GM12865 (cell line): ENCODE data around the gene HIRA.

Experiments used
- DNase-seq: peaks from one replicate; pipeline ENCODE4 v3.0.0; 2010; ENCODE audit warnings: low read depth
- H3K4me3 ChIP-seq: 2 replicates; pipeline ENCODE4 v1.5.1; 2011; ENCODE audit warnings: mild to moderate bottlenecking, low read depth, low read length, control low read depth
- TF ChIP-seq, protein P1 (sequence below): IDR thresholded peaks from 2 replicates; pipeline ENCODE4 v1.5.1; 2011; ENCODE audit warnings: low read length, control low read depth, low read depth, inconsistent platforms; ENCODE audit not compliant: insufficient read depth; ENCODE audit errors: missing control alignments

Gene HIRA

DNA sequence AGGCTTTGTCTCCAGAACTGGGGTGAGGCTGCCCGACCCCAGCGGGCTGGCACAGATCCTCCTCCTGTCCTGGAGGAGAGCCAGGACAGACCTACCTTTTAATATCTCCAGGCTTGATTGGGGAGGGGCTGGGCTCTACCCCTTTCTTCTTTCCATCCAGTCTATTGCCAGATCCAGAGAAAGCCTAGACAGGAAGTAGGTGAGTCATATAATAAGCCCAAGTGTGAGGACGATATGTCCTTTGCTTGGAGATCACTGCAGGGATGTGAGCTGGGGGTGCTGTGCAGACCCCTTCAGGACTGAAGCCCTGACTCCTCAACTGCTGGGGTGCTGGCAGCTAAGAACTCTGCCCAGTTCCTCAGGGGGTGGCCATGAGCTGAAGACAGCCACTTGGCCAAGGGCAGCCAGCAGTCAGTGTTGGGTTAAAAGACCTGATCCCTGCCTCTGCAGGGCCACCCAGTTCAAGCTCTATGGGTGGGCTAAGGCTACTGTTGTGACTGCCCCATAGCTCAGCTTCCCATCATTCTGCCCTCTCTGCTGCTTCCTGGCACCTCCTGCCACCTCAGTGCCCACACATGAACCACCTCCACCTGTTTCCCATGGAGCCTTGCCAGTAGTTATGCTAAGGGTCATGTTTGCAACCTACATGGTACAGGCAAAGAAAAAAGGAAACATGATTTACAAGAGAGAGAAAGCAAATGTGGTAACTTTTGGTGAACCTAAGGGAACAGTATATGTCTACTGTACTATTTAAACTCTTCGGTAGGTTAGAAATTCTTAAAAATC, 24.2 kb upstream of the HIRA start:
- no peak for DNase-seq
- TF ChIP-seq, protein P1, sequence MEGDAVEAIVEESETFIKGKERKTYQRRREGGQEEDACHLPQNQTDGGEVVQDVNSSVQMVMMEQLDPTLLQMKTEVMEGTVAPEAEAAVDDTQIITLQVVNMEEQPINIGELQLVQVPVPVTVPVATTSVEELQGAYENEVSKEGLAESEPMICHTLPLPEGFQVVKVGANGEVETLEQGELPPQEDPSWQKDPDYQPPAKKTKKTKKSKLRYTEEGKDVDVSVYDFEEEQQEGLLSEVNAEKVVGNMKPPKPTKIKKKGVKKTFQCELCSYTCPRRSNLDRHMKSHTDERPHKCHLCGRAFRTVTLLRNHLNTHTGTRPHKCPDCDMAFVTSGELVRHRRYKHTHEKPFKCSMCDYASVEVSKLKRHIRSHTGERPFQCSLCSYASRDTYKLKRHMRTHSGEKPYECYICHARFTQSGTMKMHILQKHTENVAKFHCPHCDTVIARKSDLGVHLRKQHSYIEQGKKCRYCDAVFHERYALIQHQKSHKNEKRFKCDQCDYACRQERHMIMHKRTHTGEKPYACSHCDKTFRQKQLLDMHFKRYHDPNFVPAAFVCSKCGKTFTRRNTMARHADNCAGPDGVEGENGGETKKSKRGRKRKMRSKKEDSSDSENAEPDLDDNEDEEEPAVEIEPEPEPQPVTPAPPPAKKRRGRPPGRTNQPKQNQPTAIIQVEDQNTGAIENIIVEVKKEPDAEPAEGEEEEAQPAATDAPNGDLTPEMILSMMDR, result no peak
- H3K4me3 ChIP-seq, result no peak overlapping the region

DNA sequence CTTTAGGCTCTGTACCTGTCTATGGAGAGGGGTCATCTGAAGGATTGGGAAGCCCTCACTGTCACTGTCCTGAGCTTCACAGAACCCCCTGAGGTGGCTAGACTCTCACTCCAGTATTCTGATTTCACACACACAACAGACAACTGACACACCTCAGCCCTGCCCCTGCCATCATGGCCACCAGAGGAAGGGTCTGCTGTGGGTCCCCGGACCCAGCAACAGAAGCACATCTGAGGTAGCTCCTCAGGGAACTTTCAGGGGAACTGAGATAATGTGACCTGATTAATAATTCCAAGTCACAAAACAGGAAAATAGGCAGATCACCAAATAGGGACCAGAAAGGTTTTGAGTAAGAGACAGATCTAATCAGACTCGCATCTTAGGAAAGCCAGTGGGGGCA, 23.5 kb upstream of the HIRA start:
- no peak overlapping the region for H3K4me3 ChIP-seq
- TF ChIP-seq, protein P1, result no peak
- DNase-seq, result no peak

DNA sequence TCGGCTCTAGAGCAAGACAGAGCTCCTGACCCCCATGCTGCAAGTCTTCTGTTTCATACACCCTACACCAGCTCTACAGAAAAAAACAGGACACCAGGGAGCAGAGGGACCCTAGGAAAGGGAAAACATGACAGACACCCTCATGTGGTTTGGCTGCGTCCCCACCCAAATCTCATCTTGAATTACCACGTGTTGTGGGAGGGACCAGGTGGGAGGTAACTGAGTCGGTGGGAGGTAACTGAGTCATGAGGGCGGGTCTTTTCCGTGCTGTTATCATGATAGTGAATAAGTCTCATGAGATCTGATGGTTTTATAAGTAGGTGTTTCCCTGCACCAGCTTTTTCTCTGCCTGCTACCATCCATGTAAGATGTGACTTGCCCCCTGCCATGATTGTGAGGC, 22.6 kb upstream of the HIRA start:
- H3K4me3 ChIP-seq, result no peak overlapping the region
- TF ChIP-seq, protein P1, result no peak
- DNase-seq, result no peak

DNA sequence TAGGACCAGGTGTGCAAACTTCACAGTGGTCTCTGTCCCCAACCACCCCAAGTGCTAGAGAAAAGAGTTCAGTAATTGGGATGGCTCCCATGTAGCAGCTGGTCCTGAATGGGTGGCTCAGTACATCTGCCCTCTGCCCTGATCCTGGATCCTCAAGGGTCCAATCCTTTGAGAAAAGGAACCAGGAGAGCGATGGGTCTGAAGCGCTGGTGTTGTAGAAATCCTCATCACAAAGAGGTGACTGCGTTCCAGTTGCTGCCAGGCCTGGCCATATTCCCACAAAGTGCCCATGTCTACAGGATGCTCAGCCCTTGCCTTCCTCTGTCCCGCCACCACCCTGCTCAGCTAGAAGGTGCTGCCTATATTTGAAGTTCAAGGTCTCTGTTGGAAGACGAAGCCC, 22.2 kb upstream of the HIRA start:
- no peak for DNase-seq
- no peak overlapping the region for H3K4me3 ChIP-seq
- TF ChIP-seq, protein P1, result no peak

DNA sequence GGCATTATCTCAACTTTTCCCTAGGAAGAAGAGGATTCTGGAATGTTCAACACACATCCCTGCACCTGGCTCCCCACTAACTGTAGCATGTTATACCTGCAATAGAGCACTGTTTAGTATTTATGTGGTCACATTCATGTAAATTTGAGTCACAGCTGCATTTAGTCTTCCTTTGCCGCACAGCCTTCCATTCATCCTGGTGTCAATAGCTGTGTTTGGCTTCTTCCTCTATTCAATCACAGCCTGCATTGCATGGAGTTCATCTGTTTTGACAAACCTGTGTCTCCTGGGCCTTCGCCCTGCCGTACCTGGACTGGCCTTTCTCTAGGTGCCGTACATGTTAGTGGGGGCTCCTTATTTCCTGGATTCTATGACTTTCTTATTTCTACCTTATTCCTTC, 20.0 kb upstream of the HIRA start:
- TF ChIP-seq, protein P1, result no peak
- no peak for DNase-seq

DNA sequence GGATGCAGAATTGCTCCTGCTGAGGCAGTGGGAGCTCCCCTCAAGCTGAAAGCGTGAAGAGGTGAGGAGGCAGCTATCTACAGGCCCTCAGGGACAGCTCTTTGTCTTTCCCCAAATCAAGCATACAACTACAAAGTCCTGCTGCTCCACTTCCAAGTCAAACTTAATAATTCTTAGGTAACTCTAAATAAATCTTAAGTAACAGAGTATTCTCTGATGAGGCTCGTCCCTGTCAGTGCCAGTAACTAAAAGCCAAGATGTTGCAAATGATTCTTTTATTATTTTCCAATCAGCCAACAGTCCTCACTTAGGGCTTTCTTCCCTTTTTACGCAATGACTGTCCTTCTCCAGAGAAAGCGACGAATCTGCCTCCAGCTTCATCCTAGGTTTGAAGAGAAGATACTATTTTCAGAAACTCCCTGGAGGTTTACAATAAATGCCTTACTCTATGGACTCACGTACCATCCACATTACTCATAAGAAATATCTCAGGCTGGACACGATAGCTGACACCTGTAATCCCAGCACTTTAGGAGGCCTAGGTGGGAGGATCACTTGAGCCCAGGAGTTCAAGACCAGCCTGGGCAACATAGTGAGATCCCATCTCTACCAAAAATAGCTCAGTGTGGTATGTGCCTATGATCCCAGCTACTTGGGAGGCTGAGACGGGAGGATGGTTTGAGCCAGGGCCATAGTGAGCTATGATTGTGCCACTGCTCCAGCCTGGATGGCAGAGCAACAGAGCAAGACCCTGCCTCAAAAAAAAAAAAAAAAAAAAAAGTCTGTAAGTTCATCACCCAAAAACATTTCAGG, 19.0 kb upstream of the HIRA start:
- H3K4me3 ChIP-seq, result no peak overlapping the region
- no peak for DNase-seq
- TF ChIP-seq, protein P1, result no peak

More for the DNA sequence above, 20.0 kb upstream of the HIRA start:
- H3K4me3 ChIP-seq, result no peak overlapping the region

DNA sequence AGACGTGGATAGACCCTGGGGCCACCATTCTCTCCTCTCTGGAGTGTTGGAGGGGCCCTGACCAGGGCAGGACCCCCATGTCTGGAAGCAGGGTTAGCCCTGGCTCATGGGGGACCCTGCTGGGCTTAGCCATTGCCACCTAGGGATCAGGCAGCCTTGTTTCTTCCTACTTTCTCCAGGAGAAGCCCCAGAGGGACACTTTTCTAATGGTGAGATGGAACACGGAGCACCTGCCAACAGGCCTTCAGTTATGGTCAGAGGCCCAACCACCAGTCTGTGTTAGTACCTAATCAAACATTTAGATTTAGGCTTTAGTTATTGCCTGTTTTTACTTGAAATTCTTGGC, 17.9 kb upstream of the HIRA start:
- DNase-seq, result no peak
- no peak overlapping the region for H3K4me3 ChIP-seq
- TF ChIP-seq, protein P1, result no peak
